HCEC 1CT (cell line): ENCODE measurements around the gene STARD3NL.
A peak's percentile ranks its signal among the peaks of the same experiment; 100 is the strongest.
"Not testable (repeated sequence)": the region's sequence is repeated elsewhere in the genome, so short reads cannot be mapped to it uniquely, and the experiment has no call there.

Experiments used
- DNase-seq: peaks from one replicate; pipeline ENCODE4 v3.0.0-alpha.2; 2017

The STARD3NL gene

GRCh38 chr7:38269704-38270346 lies 91.8 kb downstream of the STARD3NL start:
- DNase-seq, result not testable (repeated sequence)

GRCh38 chr7:38270405-38270804 lies 92.4 kb downstream of the STARD3NL start:
- not testable (repeated sequence) for DNase-seq

- DNase-seq, result no peak
Observed at GRCh38 chr7:38273286-38273995, 95.4 kb downstream of the STARD3NL start, which contains the start of gene TARP. Gene TARP, minus strand, starts transcription at chr7:38273636.

GRCh38 chr7:38274486-38274885 lies 96.4 kb downstream of the STARD3NL start:
- peak; percentile 1 for DNase-seq

DNA sequence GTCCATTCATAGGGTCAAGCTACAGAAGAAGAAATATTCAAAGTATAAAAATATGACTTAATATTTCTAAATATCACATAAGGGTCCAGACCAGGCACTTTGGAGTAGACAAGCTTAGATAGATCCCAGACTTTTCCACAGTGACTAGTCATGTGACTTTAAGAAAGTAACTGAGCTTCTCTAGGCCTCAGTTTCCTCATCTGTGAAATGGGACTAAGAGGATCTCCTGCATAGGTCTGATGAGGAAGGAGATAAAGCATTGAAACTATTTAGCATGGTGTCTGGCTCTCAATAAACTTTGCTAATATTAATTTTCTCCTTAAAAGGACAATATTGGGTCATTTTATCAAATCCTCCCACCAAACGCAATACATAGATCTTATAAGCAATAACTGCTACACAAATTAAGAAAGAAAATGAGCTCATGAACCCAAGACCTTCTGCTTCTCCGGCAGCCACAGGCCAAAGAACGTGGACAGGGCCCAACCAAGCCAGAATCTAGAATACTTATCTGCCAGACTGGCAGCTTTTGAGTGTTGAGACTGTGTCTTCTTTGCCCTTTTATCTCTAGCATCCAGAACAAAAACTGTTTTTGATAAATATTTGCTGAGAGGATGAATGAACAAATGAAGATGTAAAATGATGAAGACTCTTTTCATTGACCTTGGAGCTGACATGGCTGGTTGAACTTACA lies 97.0 kb downstream of the STARD3NL start:
- DNase-seq, result no peak

DNA sequence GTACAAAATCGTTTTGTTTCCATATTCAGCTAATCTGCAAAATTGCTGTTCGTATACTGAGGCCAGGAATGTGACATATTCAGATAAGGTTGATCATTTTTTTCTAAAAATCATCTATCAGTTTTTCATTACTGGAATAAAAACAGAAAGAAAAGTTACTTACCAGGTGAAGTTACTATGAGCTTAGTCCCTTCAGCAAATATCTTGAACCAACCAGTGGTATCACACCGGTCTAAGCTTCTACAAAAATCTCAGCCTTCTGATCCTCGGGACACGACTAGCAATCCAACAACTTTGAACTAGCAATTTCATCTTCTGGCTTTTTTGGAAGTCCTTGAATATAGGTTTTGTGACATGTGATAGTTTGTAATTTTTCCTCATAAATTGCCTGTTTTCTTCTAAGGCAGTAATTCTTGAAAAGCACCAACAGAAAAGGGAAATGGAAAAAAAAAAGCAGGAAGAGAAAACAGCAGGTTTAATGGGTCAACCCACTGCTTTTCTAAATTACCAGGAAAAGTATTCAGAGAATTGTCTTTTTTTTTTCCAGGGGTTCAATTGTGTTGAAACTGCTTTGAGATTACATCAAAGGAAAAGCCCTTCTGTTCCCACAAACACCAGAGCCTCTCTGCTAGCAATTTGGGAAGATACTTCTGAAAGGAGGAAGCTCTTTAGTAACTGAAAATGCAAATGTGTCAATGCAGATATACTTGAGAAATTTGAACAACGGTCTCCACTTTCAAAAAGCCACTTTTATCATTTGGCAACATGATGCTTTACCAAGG lies 98.2 kb downstream of the STARD3NL start:
- DNase-seq, result no peak

DNA sequence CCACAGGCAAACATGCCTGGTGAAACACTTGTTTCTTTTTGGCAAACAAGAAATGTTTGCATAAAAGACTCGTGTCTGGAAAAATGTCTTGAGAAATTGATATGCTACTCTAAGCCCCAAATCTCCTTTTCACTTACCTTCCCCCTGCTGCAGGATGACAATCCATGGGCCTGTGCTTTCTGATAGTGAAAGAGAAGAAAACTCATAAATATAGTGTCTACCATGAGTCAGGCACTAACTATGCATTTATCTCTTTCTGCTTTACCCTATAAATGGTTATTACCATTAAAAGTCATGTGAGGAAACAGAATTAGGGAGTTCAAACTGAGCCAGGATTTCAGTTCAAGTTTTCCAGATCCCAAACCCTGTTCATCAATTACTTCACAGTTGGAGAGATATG lies 102.0 kb downstream of the STARD3NL start:
- no peak for DNase-seq
